GM23338 (cell line): Measurements from ENCODE around the gene FANCC. TPM values are rescaled to one million over a fixed set of nuclear protein-coding genes. Genes with fewer than 3 reads are reported as not detected.

Source experiments
- ATAC-seq: fragments of 200-7000 bp; cut with Tn5 transposase; 3 replicates; pipeline ENCODE4 v1.9.1; 2020
- DNase-seq: peaks from one replicate; pipeline ENCODE4 v3.0.0-alpha.2; 2015; ENCODE audit warnings: low spot score
- H2AFZ ChIP-seq: fragments of 200-600 bp; sonication (generic); 2 replicates; pipeline ENCODE4 v1.8.0; 2016; ENCODE audit warnings: antibody characterized with exemption, mild to moderate bottlenecking, moderate library complexity
- H3F3A ChIP-seq: fragments of 200-600 bp; sonication (generic); replicated peaks from 2 replicates; pipeline ENCODE4 v1.8.0; 2017; ENCODE audit warnings: antibody characterized with exemption, mixed run types, low read depth
- H3K27ac ChIP-seq: fragments of 200-600 bp; sonication (generic); 2 replicates; pipeline ENCODE4 v1.6.1; 2016; ENCODE audit warnings: low read depth
- H3K27me3 ChIP-seq: fragments of 200-600 bp; sonication (generic); 2 replicates; pipeline ENCODE4 v1.8.0; 2016; ENCODE audit warnings: mild to moderate bottlenecking, mixed run types, moderate library complexity; ENCODE audit not compliant: insufficient read depth
- H3K36me3 ChIP-seq: fragments of 200-600 bp; sonication (generic); 2 replicates; pipeline ENCODE4 v1.8.0; 2016; ENCODE audit warnings: mild to moderate bottlenecking; ENCODE audit not compliant: insufficient read depth
- H3K4me1 ChIP-seq: fragments of 200-600 bp; sonication (generic); 2 replicates; pipeline ENCODE4 v1.8.0; 2016; ENCODE audit warnings: mild to moderate bottlenecking, moderate library complexity; ENCODE audit not compliant: insufficient read depth
- H3K4me2 ChIP-seq: fragments of 200-600 bp; sonication (generic); 2 replicates; pipeline ENCODE4 v1.7.1; 2017; ENCODE audit warnings: mixed run types
- H3K4me3 ChIP-seq: fragments of 200-600 bp; sonication (generic); 2 replicates; pipeline ENCODE4 v1.6.1; 2016; ENCODE audit warnings: mixed run types
- H3K79me2 ChIP-seq: fragments of 200-600 bp; sonication (generic); replicated peaks from 2 replicates; pipeline ENCODE4 v1.8.0; 2017; ENCODE audit warnings: mild to moderate bottlenecking; ENCODE audit not compliant: insufficient read depth
- H3K9me2 ChIP-seq: fragments of 200-600 bp; sonication (generic); 2 replicates; pipeline ENCODE4 v1.8.0; 2017; ENCODE audit not compliant: insufficient read depth
- H4K20me1 ChIP-seq: fragments of 200-600 bp; sonication (generic); replicated peaks from 2 replicates; pipeline ENCODE4 v1.8.0; 2017; ENCODE audit warnings: mild to moderate bottlenecking; ENCODE audit not compliant: insufficient read depth
- H3K27ac Mint-ChIP-seq: 2 replicates; pipeline ENCODE4 v1.8.0; 2020; ENCODE audit warnings: inconsistent platforms, mild to moderate bottlenecking, moderate library complexity, mixed read lengths
- H3K27me3 Mint-ChIP-seq: 3 replicates; pipeline ENCODE4 v1.8.0; 2022; ENCODE audit warnings: low read depth, mild to moderate bottlenecking, moderate library complexity, mixed read lengths, inconsistent platforms; ENCODE audit not compliant: insufficient read depth, poor library complexity
- H3K36me3 Mint-ChIP-seq: 3 replicates; pipeline ENCODE4 v1.8.0; 2021; ENCODE audit warnings: low read depth, mild to moderate bottlenecking, inconsistent platforms, moderate library complexity, mixed read lengths
- H3K4me1 Mint-ChIP-seq: 3 replicates; pipeline ENCODE4 v1.8.0; 2020; ENCODE audit warnings: mild to moderate bottlenecking, inconsistent platforms, mixed read lengths
- H3K4me3 Mint-ChIP-seq: 3 replicates; pipeline ENCODE4 v1.8.0; 2021; ENCODE audit warnings: moderate library complexity, mild to moderate bottlenecking, inconsistent platforms, mixed read lengths
- H3K9me3 Mint-ChIP-seq: 3 replicates; pipeline ENCODE4 v1.8.0; 2020; ENCODE audit warnings: moderate library complexity, mild to moderate bottlenecking, inconsistent platforms, mixed read lengths
- CTCF ChIP-seq, 2 experiments: fragments of 200-600 bp in 1 of 2; sonication (generic) in 1 of 2; conservative IDR thresholded peaks; 2 replicates each; pipeline versions ENCODE4 v1.5.1 to v1.6.1; 2016 to 2017; ENCODE audit warnings: antibody characterized with exemption in 2 of 2, low read depth in 2 of 2, mild to moderate bottlenecking in 2 of 2, moderate library complexity in 1 of 2
- EZH2 ChIP-seq: fragments of 200-600 bp; sonication (generic); IDR thresholded peaks from one replicate; pipeline ENCODE4 v1.8.0; 2017; ENCODE audit warnings: antibody characterized with exemption, mild to moderate bottlenecking, low read depth; ENCODE audit not compliant: unreplicated experiment
- JUNB ChIP-seq: IDR thresholded peaks from one replicate; pipeline ENCODE4 v1.6.1; 2016; ENCODE audit warnings: antibody characterized with exemption; ENCODE audit not compliant: unreplicated experiment
- NANOG ChIP-seq: IDR thresholded peaks from 2 replicates; pipeline ENCODE4 v1.6.1; 2016; ENCODE audit warnings: antibody characterized with exemption, borderline replicate concordance
- POLR2AphosphoS5 ChIP-seq: IDR thresholded peaks from 2 replicates; pipeline ENCODE4 v1.6.1; 2016; ENCODE audit warnings: antibody characterized with exemption, low read depth
- STAT1 ChIP-seq: IDR thresholded peaks from one replicate; pipeline ENCODE4 v1.6.1; 2016; ENCODE audit warnings: antibody characterized with exemption; ENCODE audit not compliant: unreplicated experiment
- ZNF114 ChIP-seq: fragments of 250-450 bp; sonication (Bioruptor Pico); IDR thresholded peaks from 2 replicates; pipeline ENCODE4 v1.5.0; 2020; ENCODE audit warnings: mild to moderate bottlenecking, moderate library complexity
- polyA plus RNA-seq: library from polyadenylated mRNA; unstranded; fragments of >200 nt; fragmentation: Nextera tagmentation; extraction: Ambion mirVana; gene quantifications from 2 replicates; pipeline ENCODE4 v1.2.1, GENCODE V29; 2016
- total RNA-seq: library from RNA; depleted of rRNA; stranded (reverse); fragments of >200 nt; shearing (Covaris generic); gene quantifications from 2 replicates; pipeline ENCODE4 v1.2.3, GENCODE V29; 2014
- TF ChIP-seq, protein P1 (sequence below): IDR thresholded peaks from 2 replicates; pipeline ENCODE4 v1.6.1; 2016; ENCODE audit warnings: antibody characterized with exemption

FANCC gene
- total and polyA plus RNA-seq, 2 experiments from 2014 or later, result 7.8 to 18.1 TPM

DNA sequence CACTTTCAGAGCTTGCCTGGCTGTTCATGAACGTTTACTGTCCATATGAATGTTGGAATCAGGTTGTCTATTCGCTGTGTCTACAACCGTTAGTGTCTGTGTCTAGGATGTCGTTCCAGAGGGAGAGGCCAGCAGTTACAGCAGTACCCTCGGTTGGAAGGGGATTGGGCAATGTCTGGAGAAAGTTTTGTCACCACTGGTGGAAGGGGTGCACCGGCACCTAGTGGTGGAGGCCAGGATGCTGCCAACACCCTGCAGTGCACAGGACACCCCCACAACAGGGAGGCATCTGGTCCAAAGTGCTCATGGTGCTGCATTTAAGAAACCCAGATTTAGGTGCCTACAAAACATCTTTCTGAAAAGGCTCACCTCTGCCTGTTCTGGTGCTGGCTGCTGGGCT, 220.7 kb downstream of the FANCC start:
- Histone ChIP-seq H4K20me1 (no peaks in the 10 kb centered on the region), H3K4me1 (no peaks in the 10 kb centered on the region), H3K36me3 (no peaks in the 10 kb centered on the region), H2AFZ (no peak overlapping the region), H3K27me3 (no peaks in the 10 kb centered on the region), H3F3A (no peaks in the 10 kb centered on the region), H3K4me2 (no peak overlapping the region), H3K9me2 (no peaks in the 10 kb centered on the region), H3K79me2 (no peaks in the 10 kb centered on the region), H3K4me3 (no peak overlapping the region), H3K27ac (no peak overlapping the region)
- Mint-ChIP-seq H3K36me3 (peaks cover 9% of the 10 kb centered on the region; the same call in 2 of the 3 replicates), H3K27ac (no peak overlapping the region), H3K4me1 (peaks cover 35% of the 10 kb centered on the region), H3K27me3 (peaks cover 9% of the 10 kb centered on the region), H3K9me3 (no peaks in the 10 kb centered on the region), H3K4me3 (no peak overlapping the region)
- DNase-seq (no peak), ATAC-seq (no peak)
- TF ChIP-seq CTCF (conservative IDR thresholded peaks at IDR 0.05; ENCODE audit: low read depth in 2 of 2), result peak in 1 of 2 experiments; percentile 40; a peak in 2 of 4 replicates
- no peak for TF ChIP-seq POLR2AphosphoS5

DNA sequence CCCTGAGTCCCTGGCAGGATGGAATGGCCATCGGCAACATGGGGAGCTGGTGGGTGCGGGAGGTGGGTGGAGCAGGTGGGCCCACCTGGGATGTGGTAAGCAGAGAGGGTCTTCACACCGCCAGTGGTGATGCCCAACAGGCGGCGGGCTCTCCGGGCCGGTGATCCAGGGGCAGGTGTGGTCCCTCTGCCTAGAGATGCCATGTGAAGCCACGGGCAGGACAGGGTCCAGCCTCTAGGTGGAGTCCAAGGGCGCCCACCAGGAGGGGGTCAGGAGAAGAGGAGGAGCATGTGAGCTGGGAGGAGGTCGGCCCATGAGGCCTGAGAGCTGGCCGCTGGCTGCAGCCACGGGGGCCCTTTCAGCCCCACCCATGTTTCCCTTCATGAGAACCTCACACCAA, 221.1 kb downstream of the FANCC start:
- DNase-seq (no peak), ATAC-seq (peak; percentile 29; the same call in 2 of the 3 replicates)
- no peaks in the 10 kb centered on the region for H3K27me3 ChIP-seq
- H2AFZ ChIP-seq, result no peak overlapping the region
- no peaks in the 10 kb centered on the region for H3K4me1 ChIP-seq
- no peaks in the 10 kb centered on the region for H3K79me2 ChIP-seq
- H3K27ac ChIP-seq, result no peak overlapping the region
- Mint-ChIP-seq H3K27me3 (peaks cover 9% of the 10 kb centered on the region), H3K27ac (no peak overlapping the region), H3K36me3 (peaks cover 6% of the 10 kb centered on the region; the same call in 2 of the 3 replicates), H3K4me1 (peaks cover 39% of the 10 kb centered on the region), H3K9me3 (no peaks in the 10 kb centered on the region), H3K4me3 (no peak overlapping the region)
- TF ChIP-seq, protein P1, sequence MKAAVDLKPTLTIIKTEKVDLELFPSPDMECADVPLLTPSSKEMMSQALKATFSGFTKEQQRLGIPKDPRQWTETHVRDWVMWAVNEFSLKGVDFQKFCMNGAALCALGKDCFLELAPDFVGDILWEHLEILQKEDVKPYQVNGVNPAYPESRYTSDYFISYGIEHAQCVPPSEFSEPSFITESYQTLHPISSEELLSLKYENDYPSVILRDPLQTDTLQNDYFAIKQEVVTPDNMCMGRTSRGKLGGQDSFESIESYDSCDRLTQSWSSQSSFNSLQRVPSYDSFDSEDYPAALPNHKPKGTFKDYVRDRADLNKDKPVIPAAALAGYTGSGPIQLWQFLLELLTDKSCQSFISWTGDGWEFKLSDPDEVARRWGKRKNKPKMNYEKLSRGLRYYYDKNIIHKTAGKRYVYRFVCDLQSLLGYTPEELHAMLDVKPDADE, result no peak
- no peak for TF ChIP-seq ZNF114
- TF ChIP-seq POLR2AphosphoS5, result no peak
- no peak for TF ChIP-seq EZH2
- no peak for TF ChIP-seq JUNB
- no peak for TF ChIP-seq STAT1
- TF ChIP-seq CTCF (conservative IDR thresholded peaks at IDR 0.05; ENCODE audit: low read depth in 2 of 2), result peak; percentile 18 to 47; a peak in 2 of 4 replicates
- no peak for TF ChIP-seq NANOG
- H3K9me2 ChIP-seq, result no peaks in the 10 kb centered on the region
- H3F3A ChIP-seq, result no peaks in the 10 kb centered on the region
- H3K4me2 ChIP-seq, result no peak overlapping the region
- no peaks in the 10 kb centered on the region for H3K36me3 ChIP-seq
- no peaks in the 10 kb centered on the region for H4K20me1 ChIP-seq
- no peak overlapping the region for H3K4me3 ChIP-seq
